Hepatocyte (in vitro differentiated cells): Measurements from ENCODE around the gene CRNKL1. TPM values are rescaled to one million over a fixed set of nuclear protein-coding genes. Genes with fewer than 3 reads are reported as not detected.

Experiments
- DNase-seq: peaks from one replicate; pipeline ENCODE4 v3.0.0-alpha.2; 2016; ENCODE audit warnings: low spot score
- H2AFZ ChIP-seq: fragments of 200-600 bp; sonication (generic); 2 replicates; pipeline ENCODE4 v1.6.0; 2016; ENCODE audit warnings: antibody characterized with exemption, mild to moderate bottlenecking
- H3K27ac ChIP-seq: fragments of 200-600 bp; sonication (generic); 2 replicates; pipeline ENCODE4 v1.5.1; 2016; ENCODE audit warnings: mild to moderate bottlenecking
- H3K27me3 ChIP-seq: fragments of 200-600 bp; sonication (generic); 2 replicates; pipeline ENCODE4 v1.6.1; 2016
- H3K36me3 ChIP-seq: fragments of 200-600 bp; sonication (generic); replicated peaks from 2 replicates; pipeline ENCODE4 v1.5.1; 2016; ENCODE audit warnings: low read depth; ENCODE audit not compliant: insufficient read depth
- H3K4me1 ChIP-seq: fragments of 200-600 bp; sonication (generic); 2 replicates; pipeline ENCODE4 v1.5.1; 2016; ENCODE audit warnings: mild to moderate bottlenecking, moderate library complexity; ENCODE audit not compliant: insufficient read depth
- H3K4me2 ChIP-seq: fragments of 200-600 bp; sonication (generic); 2 replicates; pipeline ENCODE4 v1.6.0; 2016
- H3K4me3 ChIP-seq: fragments of 200-600 bp; sonication (generic); 2 replicates; pipeline ENCODE4 v1.5.1; 2016; ENCODE audit warnings: mild to moderate bottlenecking
- H3K79me2 ChIP-seq: fragments of 200-600 bp; sonication (generic); 2 replicates; pipeline ENCODE4 v1.6.0; 2017; ENCODE audit warnings: mild to moderate bottlenecking
- H3K9me2 ChIP-seq: fragments of 200-600 bp; sonication (generic); replicated peaks from 2 replicates; pipeline ENCODE4 v1.6.0; 2017; ENCODE audit warnings: mild to moderate bottlenecking; ENCODE audit not compliant: insufficient read depth
- H3K9me3 ChIP-seq: fragments of 200-600 bp; sonication (generic); 2 replicates; pipeline ENCODE4 v1.5.1; 2016; ENCODE audit warnings: low read depth, mild to moderate bottlenecking
- H4K20me1 ChIP-seq: fragments of 200-600 bp; sonication (generic); 2 replicates; pipeline ENCODE4 v1.6.0; 2016; ENCODE audit warnings: mild to moderate bottlenecking; ENCODE audit not compliant: insufficient read depth, poor library complexity, severe bottlenecking
- EZH2 ChIP-seq: fragments of 200-600 bp; sonication (generic); IDR thresholded peaks from 2 replicates; pipeline ENCODE4 v1.6.1; 2016; ENCODE audit warnings: antibody characterized with exemption, mild to moderate bottlenecking, borderline replicate concordance
- EZH2phosphoT487 ChIP-seq: fragments of 200-600 bp; sonication (generic); IDR thresholded peaks from one replicate; pipeline ENCODE4 v1.6.1; 2018; ENCODE audit warnings: antibody characterized with exemption, mild to moderate bottlenecking, low read depth, moderate library complexity; ENCODE audit not compliant: unreplicated experiment, severe bottlenecking
- WGBS: methylation state at CpG from one replicate; pipeline ENCODE4 v1.1.6; 2016; ENCODE audit warnings: low lambda C conversion rate; ENCODE audit errors: missing lambda C conversion rate; 5-methylcytosine and 5-hydroxymethylcytosine counted together
- polyA plus RNA-seq: library from polyadenylated mRNA; unstranded; fragments of >200 nt; fragmentation: Nextera tagmentation; extraction: Ambion mirVana; gene quantifications from 2 replicates; pipeline ENCODE4 v1.2.1, GENCODE V29; 2016
- total RNA-seq: library from RNA; depleted of rRNA; stranded (reverse); fragments of >200 nt; gene quantifications from 2 replicates; pipeline ENCODE4 v1.2.3, GENCODE V29; 2014
- TF ChIP-seq, protein P1 (sequence below): fragments of 200-600 bp; sonication (generic); IDR thresholded peaks from 2 replicates; pipeline ENCODE4 v1.5.1; 2016; ENCODE audit warnings: antibody characterized with exemption, mild to moderate bottlenecking; ENCODE audit not compliant: poor library complexity

The CRNKL1 gene
- total and polyA plus RNA-seq, 2 experiments from 2014 or later = 14.6 to 25.4 TPM

DNA sequence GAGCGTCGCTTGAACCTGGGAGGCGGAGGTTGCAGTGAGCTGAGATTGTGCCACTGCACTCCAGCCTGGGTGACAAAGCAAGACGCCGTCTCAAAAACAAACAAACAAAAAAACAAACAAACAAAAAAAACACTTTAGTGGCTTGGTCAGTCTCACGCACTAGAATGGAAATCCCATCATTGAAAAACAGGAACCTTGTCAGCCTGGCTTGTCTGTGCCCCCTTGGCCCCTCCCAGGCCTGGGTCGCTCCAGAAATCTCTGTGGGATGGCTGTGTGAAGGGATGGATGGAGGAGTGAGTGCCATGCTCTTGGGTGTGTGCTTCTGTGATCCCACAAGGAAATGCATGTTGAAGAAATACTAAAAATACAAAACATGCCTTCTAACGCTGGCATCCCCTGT is 56.0 kb downstream of the CRNKL1 start:
- Histone ChIP-seq H3K4me1 (peaks cover 41% of the 10 kb centered on the region), H3K79me2 (peaks cover 7% of the 10 kb centered on the region), H3K36me3 (no peaks in the 10 kb centered on the region), H3K9me2 (no peaks in the 10 kb centered on the region), H3K27ac (no peak overlapping the region), H2AFZ (no peak overlapping the region), H3K4me2 (no peak overlapping the region), H3K4me3 (no peak overlapping the region), H3K9me3 (no peaks in the 10 kb centered on the region), H3K27me3 (no peaks in the 10 kb centered on the region), H4K20me1 (no peaks in the 10 kb centered on the region)
- 95% methylated on average over 8 of the region's 8 CpGs for WGBS
- TF ChIP-seq, protein P1, sequence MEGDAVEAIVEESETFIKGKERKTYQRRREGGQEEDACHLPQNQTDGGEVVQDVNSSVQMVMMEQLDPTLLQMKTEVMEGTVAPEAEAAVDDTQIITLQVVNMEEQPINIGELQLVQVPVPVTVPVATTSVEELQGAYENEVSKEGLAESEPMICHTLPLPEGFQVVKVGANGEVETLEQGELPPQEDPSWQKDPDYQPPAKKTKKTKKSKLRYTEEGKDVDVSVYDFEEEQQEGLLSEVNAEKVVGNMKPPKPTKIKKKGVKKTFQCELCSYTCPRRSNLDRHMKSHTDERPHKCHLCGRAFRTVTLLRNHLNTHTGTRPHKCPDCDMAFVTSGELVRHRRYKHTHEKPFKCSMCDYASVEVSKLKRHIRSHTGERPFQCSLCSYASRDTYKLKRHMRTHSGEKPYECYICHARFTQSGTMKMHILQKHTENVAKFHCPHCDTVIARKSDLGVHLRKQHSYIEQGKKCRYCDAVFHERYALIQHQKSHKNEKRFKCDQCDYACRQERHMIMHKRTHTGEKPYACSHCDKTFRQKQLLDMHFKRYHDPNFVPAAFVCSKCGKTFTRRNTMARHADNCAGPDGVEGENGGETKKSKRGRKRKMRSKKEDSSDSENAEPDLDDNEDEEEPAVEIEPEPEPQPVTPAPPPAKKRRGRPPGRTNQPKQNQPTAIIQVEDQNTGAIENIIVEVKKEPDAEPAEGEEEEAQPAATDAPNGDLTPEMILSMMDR = no peak
- TF ChIP-seq EZH2phosphoT487 (no peak), EZH2 (no peak)
- DNase-seq = no peak

DNA sequence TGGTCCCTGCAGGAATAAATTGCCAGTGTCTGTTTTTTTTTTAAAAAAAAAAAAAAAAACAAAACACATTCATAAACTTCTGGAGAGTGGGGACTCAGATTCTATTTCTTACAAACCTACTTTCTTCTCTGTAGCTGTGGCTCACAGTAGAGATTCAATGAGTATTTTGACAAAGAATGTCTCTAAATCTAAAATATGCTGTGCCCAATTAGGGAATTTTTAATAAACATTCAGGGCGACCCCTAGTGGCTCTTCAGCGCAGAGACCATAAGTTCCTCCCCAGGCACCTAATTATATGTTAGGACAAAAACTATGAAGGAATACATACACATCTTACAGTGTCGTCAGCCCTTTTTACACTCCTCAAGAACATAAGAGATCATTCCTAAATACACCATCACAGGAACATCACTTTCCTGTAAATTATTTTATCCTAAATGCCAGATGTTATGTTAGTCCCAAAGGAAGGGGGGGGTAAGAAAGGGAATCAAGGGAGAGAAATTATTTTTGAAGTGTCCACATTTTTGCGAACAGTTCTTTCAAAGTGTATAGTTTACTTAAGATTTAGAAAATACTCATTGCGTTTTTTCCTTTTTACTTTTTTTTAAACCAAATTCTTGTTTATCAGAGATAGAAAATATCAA is 56.9 kb downstream of the CRNKL1 start:
- TF ChIP-seq EZH2 (no peak), EZH2phosphoT487 (no peak)
- TF ChIP-seq, protein P1 = peak; percentile 86
- 40% methylated on average over 5 of the region's 5 CpGs for WGBS
- H3K4me1 ChIP-seq = peaks cover 44% of the 10 kb centered on the region
- H3K27ac ChIP-seq = peak overlapping the region; percentile 94
- H2AFZ ChIP-seq = no peak overlapping the region
- H3K4me2 ChIP-seq = no peak overlapping the region
- H4K20me1 ChIP-seq = no peaks in the 10 kb centered on the region
- no peaks in the 10 kb centered on the region for H3K9me3 ChIP-seq
- H3K36me3 ChIP-seq = no peaks in the 10 kb centered on the region
- peak; percentile 71 for DNase-seq
- no peaks in the 10 kb centered on the region for H3K9me2 ChIP-seq
- H3K4me3 ChIP-seq = no peak overlapping the region
- H3K79me2 ChIP-seq = peaks cover 16% of the 10 kb centered on the region
- H3K27me3 ChIP-seq = no peaks in the 10 kb centered on the region

DNA sequence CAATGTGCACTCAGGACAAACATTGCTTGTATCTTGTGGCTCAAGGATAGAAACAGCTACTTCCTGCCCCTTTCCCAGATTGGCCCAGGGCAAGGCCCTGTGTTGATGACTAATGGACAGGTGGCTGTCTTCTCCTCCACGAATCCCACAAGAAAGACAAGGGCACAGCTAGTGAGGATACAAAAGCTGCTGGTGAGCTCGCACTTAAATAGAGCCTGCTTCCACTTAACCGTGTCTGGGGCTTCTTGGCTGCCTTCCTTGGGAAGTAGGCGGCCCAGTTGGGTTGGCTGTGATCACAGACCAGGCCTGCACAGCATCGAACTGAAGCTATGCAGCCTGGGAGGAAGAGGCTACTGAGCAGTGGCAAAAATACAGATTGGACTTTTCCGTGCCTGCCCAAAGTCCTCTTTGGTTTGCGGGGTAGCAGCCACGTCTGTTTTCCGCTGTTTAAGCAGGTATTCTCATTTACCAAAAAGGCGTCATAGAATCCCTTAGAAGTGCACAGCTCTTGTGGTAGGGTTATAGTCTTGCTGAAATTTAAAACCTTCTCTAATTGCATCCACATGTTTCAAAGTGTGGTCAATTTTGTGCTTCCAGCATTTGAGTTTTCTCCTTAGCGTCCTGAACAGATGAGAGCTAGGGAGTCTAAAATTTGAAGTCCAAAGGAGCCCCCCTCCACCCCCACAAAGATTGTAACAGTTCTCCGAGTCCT is 58.2 kb downstream of the CRNKL1 start:
- Histone ChIP-seq H3K9me3 (no peaks in the 10 kb centered on the region), H3K4me1 (peaks cover 41% of the 10 kb centered on the region), H3K27me3 (no peaks in the 10 kb centered on the region), H3K4me3 (no peak overlapping the region), H2AFZ (no peak overlapping the region), H3K79me2 (peaks cover 26% of the 10 kb centered on the region), H4K20me1 (no peaks in the 10 kb centered on the region), H3K27ac (peak overlapping the region; percentile 94), H3K36me3 (no peaks in the 10 kb centered on the region), H3K4me2 (peak overlapping the region; percentile 65), H3K9me2 (no peaks in the 10 kb centered on the region)
- WGBS = 59% methylated on average over 12 of the region's 12 CpGs
- TF ChIP-seq EZH2 (no peak), EZH2phosphoT487 (no peak)
- TF ChIP-seq, protein P1 = no peak
- no peak for DNase-seq
